Measurements from ENCODE around the gene CYP46A1. TPM values are rescaled to one million over a fixed set of nuclear protein-coding genes. Genes with fewer than 3 reads are reported as not detected.
A peak's percentile ranks its signal among the peaks of the same experiment; 100 is the strongest.
"Not testable (repeated sequence)": the region's sequence is repeated elsewhere in the genome, so short reads cannot be mapped to it uniquely, and the experiment has no call there.

The CYP46A1 gene
- total RNA-seq (2014; rRNA removed; shearing (Covaris generic); ENCODE audit: low replicate concordance): not detected in 2 replicates

DNA sequence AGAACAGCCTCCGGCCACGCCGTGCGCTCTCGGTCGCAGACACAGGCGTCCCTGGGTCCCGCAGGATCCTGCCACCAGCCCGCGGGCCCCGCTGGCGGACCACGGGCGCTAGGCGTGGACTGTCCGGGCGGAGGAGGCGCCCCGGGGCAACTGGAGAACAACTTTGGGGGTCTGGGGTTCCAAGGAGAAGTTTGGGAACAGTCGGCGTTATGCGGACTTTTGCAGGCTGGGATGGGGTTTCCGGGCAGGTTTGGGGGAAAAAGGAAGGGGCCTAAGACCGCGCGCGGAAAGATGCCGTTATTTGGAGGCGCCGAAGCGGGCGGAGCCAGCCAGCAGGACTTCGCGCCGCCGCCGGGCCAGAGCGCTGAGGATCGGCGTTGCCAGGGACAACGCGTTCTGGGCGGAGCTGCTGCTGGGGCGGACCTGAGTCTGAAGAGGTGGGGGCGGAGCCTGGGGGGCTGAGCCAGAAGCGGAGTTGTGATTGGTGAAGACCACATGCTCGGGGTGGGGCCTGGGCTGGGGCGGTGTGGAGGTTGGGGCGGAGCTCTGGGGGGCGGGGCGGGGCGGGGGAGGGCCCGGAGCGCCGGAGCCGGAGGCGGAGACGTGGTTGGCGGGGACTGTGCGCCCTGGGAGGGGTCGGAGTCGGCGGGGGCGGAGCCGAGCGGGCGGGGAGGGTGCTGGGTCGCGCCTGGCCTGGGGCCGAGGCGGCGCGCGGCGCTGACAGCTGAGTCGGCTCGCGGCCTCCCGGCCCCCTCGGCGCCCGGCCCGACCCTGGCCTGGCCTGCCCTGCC lies at the start of gene CYP46A1:
Gene CYP46A1 (plus strand): TSS at position 680 of the 791 bp plus-strand sequence. CDS start 120 bp downstream, outside the sequence.
- Histone ChIP-seq H3K36me3 (no peaks in the 10 kb centered on the region), H3K4me3 (peak within 1 kb of the TSS; percentile 80)

DNA sequence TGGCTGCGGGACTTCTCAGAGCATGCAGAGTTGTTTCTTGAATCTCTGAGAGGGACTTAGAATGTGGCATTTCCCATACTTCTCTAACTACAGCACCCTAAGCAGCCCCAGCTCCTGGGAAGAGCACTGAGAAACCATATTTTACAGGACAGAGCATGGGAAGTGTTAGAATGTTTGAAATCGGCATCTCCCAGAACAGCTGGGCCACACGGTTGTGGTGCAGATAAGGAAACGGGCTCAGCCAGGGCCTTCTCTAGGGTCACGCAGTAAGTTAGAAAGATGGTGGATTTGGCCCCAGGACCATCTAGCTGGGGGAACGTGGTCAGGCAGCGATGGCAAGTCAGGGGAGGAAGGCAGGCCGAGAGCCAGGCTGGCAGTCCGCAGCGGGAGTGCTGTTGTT lies 49.7 kb upstream of the CYP46A1 start:
- no peak overlapping the region for H3K4me3 ChIP-seq
- no peak for DNase-seq

More for the DNA sequence above, at the start of gene CYP46A1:
- DNase-seq: peak; percentile 97
- Histone ChIP-seq H3K27me3 (no peaks in the 10 kb centered on the region), H3K9me3 (no peaks in the 10 kb centered on the region)

GRCh38 chr14:99635116-99635515 lies 49.0 kb upstream of the CYP46A1 start:
- Histone ChIP-seq H3K4me3 (no peak overlapping the region), H3K27me3 (no peaks in the 10 kb centered on the region), H3K36me3 (no peaks in the 10 kb centered on the region), H3K9me3 (no peaks in the 10 kb centered on the region)
- DNase-seq: no peak

More for the DNA sequence above, 49.7 kb upstream of the CYP46A1 start:
- Histone ChIP-seq H3K27me3 (no peaks in the 10 kb centered on the region), H3K9me3 (no peaks in the 10 kb centered on the region), H3K36me3 (no peaks in the 10 kb centered on the region)

DNA sequence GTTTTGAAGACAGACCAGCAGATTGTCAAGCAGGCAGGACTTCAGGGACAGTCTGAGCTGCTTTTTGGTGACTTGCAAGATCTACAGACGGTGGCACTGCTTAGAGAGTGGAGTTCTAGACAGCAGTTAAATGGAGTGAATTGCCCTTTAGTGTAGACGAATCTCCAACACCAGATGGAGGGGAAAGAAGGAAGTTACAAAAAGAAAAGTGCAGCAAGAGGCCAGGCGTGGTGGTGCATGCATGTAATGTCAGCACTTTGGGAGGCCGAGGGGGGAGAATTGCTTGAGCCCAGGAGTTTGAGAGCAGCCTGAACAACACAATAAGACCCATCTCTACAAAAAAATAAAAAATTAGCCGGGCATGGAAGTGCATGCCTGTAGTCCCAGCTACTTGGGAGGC lies 47.6 kb upstream of the CYP46A1 start:
- Histone ChIP-seq H3K4me3 (no peak overlapping the region), H3K36me3 (no peaks in the 10 kb centered on the region), H3K9me3 (no peaks in the 10 kb centered on the region), H3K27me3 (no peaks in the 10 kb centered on the region)
- no peak for DNase-seq

GRCh38 chr14:99637624-99638023 lies 46.5 kb upstream of the CYP46A1 start:
- Histone ChIP-seq H3K27me3 (no peaks in the 10 kb centered on the region), H3K9me3 (no peaks in the 10 kb centered on the region), H3K4me3 (no peak overlapping the region), H3K36me3 (no peaks in the 10 kb centered on the region)
- no peak for DNase-seq

DNA sequence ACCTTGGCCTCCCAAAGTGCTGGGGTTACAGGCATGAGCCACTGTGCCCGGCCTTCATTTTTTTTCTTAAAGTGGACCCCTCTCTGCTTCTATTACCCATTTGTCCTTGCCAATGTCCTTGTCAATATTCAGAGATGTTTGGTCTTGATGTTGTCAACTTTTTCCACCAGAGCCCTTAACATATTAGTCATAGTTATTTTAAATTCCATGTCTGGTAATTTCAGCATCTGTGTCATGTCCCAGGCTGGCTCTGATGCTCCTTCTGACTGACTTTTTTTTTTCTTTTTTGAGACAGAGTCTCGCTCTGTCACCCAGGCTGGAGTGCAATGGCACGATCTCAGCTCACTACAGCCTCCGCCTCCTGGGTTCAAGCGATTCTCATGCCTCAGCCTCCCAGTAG lies 41.3 kb upstream of the CYP46A1 start:
- DNase-seq, H3K36me3 ChIP-seq, H3K4me3 ChIP-seq, H3K27me3 ChIP-seq, H3K9me3 ChIP-seq: not testable (repeated sequence)

GRCh38 chr14:99643343-99643742 lies 40.8 kb upstream of the CYP46A1 start:
- DNase-seq: no peak
- Histone ChIP-seq H3K27me3 (no peaks in the 10 kb centered on the region), H3K4me3 (no peak overlapping the region), H3K9me3 (no peaks in the 10 kb centered on the region), H3K36me3 (no peaks in the 10 kb centered on the region)

- H3K27me3 ChIP-seq: no peaks in the 10 kb centered on the region
- H3K36me3 ChIP-seq: no peaks in the 10 kb centered on the region
- H3K9me3 ChIP-seq: no peaks in the 10 kb centered on the region
- H3K4me3 ChIP-seq: no peak overlapping the region
- DNase-seq: no peak
Measured at GRCh38 chr14:99644035-99644587, 40.0 kb upstream of the CYP46A1 start.

DNA sequence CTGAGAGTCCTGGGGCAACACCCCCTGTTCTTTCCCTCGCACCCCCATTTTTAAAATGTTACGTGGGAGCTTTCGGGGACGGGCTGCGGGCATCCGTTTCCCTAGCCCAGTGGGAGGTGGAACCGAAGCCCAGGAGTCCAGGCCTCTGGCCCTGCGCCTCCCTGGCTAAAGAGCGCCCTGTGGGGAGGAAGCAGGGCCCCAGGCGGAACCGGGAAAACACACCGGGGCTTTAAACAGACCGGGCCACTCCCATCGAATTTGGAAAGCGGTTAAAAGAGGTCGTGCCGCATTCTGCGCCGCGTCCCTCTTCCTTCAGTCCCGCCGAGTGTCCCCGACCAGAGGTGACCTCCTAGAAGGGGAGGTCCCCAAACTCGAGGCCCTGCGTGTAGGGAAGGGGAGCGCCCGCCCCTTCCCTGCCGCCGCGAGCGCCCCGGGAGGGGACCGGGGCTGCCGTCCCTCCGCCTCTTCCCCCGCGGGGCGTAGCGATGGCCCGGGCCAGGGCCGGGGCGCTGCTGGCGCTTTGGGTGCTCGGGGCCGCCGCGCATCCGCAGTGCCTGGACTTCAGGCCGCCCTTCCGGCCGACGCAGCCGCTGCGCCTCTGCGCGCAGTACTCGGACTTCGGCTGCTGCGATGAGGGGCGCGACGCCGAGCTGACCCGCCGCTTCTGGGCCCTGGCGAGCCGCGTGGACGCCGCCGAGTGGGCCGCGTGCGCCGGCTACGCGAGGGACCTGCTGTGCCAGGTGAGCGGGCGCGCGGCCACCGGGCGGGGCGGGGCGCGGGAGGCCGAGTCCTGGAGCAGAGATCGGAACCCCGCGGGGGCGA lies 39.2 kb upstream of the CYP46A1 start, which contains the start of gene HHIPL1:
Gene HHIPL1 (plus strand): TSS at position 407 of the 822 bp plus-strand sequence. CDS start 79 bp downstream, at position 486.
- H3K36me3 ChIP-seq: no peaks in the 10 kb centered on the region
- no peaks in the 10 kb centered on the region for H3K9me3 ChIP-seq
- H3K27me3 ChIP-seq: no peaks in the 10 kb centered on the region
- DNase-seq: no peak
- H3K4me3 ChIP-seq: no peak within 1 kb of the TSS

DNA sequence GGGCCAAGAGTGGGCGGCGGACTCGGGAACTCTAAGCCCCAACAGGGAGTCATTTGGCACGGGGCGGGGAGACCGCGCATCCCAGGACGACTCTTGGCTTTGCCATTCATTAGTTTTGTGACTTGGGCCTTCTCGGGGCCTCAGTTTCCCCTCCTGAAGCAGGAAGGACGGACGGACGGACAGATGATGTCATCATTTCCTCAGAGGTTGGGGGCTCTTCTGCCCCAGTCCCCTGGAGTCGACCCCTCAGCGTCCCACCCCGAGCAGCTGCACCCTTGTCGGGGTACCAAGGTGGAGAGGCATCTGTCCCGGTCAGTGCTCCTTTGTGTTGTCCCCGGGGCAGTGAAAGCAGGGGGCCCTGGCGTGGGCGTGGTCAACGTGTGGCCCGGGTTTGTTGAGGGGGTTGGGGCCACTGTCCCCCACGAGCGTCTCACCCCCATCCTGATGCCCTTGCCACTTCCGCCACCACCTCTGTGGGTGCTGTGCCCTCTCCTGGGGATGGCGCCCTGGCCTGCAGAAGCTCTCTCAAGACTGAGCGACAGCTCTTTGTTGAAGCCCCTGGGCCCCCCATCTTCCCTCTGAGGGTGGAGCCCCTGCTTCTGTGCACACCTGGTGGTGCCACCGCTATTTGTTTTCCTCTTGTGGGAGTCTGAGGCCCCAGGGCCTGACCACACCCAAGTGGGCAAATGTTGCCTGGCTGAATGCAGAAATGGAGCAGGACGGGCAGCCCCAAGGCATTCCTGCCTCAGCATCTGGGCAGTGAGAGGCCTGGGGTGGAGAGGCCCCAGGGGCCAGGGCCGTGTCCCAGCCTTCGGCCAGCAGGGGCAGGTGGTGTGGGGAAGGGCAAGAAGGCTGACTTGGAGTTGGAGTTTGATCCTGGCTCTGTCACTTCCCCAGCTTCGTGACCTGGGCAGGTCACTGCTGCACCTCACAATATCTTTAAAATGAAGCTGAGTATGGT lies 38.3 kb upstream of the CYP46A1 start:
- Histone ChIP-seq H3K9me3 (no peaks in the 10 kb centered on the region), H3K36me3 (no peaks in the 10 kb centered on the region), H3K27me3 (no peaks in the 10 kb centered on the region), H3K4me3 (no peak overlapping the region)
- no peak for DNase-seq

- Histone ChIP-seq H3K27me3 (no peaks in the 10 kb centered on the region), H3K36me3 (no peaks in the 10 kb centered on the region), H3K9me3 (no peaks in the 10 kb centered on the region), H3K4me3 (no peak overlapping the region)
- no peak for DNase-seq
Measured at GRCh38 chr14:99647411-99647810, 36.7 kb upstream of the CYP46A1 start.

GRCh38 chr14:99648027-99648784 lies 35.9 kb upstream of the CYP46A1 start:
- no peak for DNase-seq
- Histone ChIP-seq H3K27me3 (no peaks in the 10 kb centered on the region), H3K4me3 (no peak overlapping the region), H3K36me3 (no peaks in the 10 kb centered on the region), H3K9me3 (no peaks in the 10 kb centered on the region)

- peak; percentile 77 for DNase-seq
- H3K27me3 ChIP-seq: no peaks in the 10 kb centered on the region
- H3K36me3 ChIP-seq: no peaks in the 10 kb centered on the region
- H3K9me3 ChIP-seq: no peaks in the 10 kb centered on the region
- no peak overlapping the region for H3K4me3 ChIP-seq
Measured at GRCh38 chr14:99649219-99649618, 34.9 kb upstream of the CYP46A1 start.

DNA sequence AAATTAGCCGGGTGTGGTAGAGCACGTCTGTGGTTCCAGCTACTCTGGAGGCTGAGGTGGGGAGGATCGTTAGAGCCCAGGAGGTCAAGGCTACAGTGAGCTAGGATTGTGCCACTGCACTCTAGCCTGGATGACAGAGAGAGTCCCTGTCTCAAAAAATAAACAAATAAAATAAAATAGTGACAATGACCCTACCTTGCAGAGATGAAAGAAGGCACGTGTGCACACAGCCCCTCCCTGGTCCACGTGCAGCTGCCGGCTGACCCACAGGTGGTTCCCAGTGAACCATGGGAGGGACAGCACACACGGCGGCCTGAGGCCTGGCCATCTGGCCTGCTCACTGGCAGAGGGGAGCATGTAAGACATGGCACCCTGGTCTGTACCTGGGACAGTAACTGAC lies 34.5 kb upstream of the CYP46A1 start:
- no peaks in the 10 kb centered on the region for H3K36me3 ChIP-seq
- no peaks in the 10 kb centered on the region for H3K27me3 ChIP-seq
- DNase-seq: no peak
- no peak overlapping the region for H3K4me3 ChIP-seq
- no peaks in the 10 kb centered on the region; the same call in 1 of the 2 replicates for H3K9me3 ChIP-seq

GRCh38 chr14:99650189-99650588 lies 33.9 kb upstream of the CYP46A1 start:
- Histone ChIP-seq H3K36me3 (no peaks in the 10 kb centered on the region), H3K27me3 (no peaks in the 10 kb centered on the region), H3K4me3 (no peak overlapping the region), H3K9me3 (no peaks in the 10 kb centered on the region; the same call in 1 of the 2 replicates)
- DNase-seq: no peak
